Measurements from ENCODE around the gene ARHGAP26. TPM values are rescaled to one million over a fixed set of nuclear protein-coding genes. Genes with fewer than 3 reads are reported as not detected.

The ARHGAP26 gene
- total and polyA plus RNA-seq, 2 donors (not counting 3 experiments of a cell fraction or from before 2014, with no cell fraction given): 3.1 to 16.2 TPM

- Histone ChIP-seq H3K4me2 (ENCODE audit: insufficient read depth, low read length) (no peak overlapping the region), H3K27me3 (ENCODE audit: control insufficient read depth in 2 of 2, insufficient read depth in 2 of 2, low read length in 2 of 2) (no peaks in the 10 kb centered on the region), H3K4me3 (replicated peaks in 1 of 3; ENCODE audit: insufficient read depth in 1 of 3, low read depth in 1 of 3, low read length in 3 of 3) (no peak overlapping the region), H3K36me3 (ENCODE audit: control insufficient read depth in 2 of 2, extremely low read depth in 1 of 2, insufficient read depth in 2 of 2, low read length in 2 of 2) (no peaks in the 10 kb centered on the region), H2AFZ (ENCODE audit: low read depth, low read length) (no peak overlapping the region), H3K9ac (replicated peaks; ENCODE audit: extremely low read depth, insufficient read depth, low read length) (no peak overlapping the region), H4K20me1 (replicated peaks; ENCODE audit: control insufficient read depth, extremely low read depth, insufficient read depth, low read length) (no peaks in the 10 kb centered on the region), H3K4me1 (ENCODE audit: control insufficient read depth, extremely low read depth, insufficient read depth, low read length) (peaks cover 18% of the 10 kb centered on the region), H3K27ac (ENCODE audit: insufficient read depth, low read depth, low read length) (no peak overlapping the region), H3K9me1 (replicated peaks; ENCODE audit: control insufficient read depth, extremely low read depth, insufficient read depth, low read length) (no peaks in the 10 kb centered on the region), H3K9me3 (replicated peaks; ENCODE audit: control insufficient read depth, insufficient read depth, low read length) (no peaks in the 10 kb centered on the region), H3K79me2 (ENCODE audit: control insufficient read depth, insufficient read depth, low read length) (no peaks in the 10 kb centered on the region)
- intact Hi-C loops (cut with micrococcal nuclease) (no loop called here), dilution Hi-C loops (cut with MboI; ENCODE audit: extremely low pct_ligation_motif_present, low sequenced_read_pairs) (loop anchor here (25.0 kb wide), 1 partner anchor 174 kb away; no protein-coding TSS in a partner anchor)
- no peak for TF ChIP-seq JUN (IDR thresholded peaks at IDR 0.05; ENCODE audit: borderline replicate concordance, insufficient read depth, insufficient read length, low read depth)
- TF ChIP-seq MAX (IDR thresholded peaks at IDR 0.05; ENCODE audit: insufficient read depth, insufficient read length): no peak
- no peak for TF ChIP-seq FOS (IDR thresholded peaks at IDR 0.05; ENCODE audit: borderline replicate concordance, insufficient read depth, low read length)
- no peak for TF ChIP-seq POLR2A (IDR thresholded peaks at IDR 0.05; ENCODE audit: low read depth, low read length)
- no peak for TF ChIP-seq EZH2 (IDR thresholded peaks at IDR 0.05; ENCODE audit: borderline replicate concordance, low read depth, low read length, severe bottlenecking)
- no peak for TF ChIP-seq POLR2AphosphoS5 (IDR thresholded peaks at IDR 0.05; ENCODE audit: insufficient read depth, low read depth, low read length)
- no peak for TF ChIP-seq GATA2 (IDR thresholded peaks at IDR 0.05; ENCODE audit: insufficient read depth, insufficient read length, low read depth, low read length)
- no peak for TF ChIP-seq CTCF (IDR thresholded peaks at IDR 0.05; ENCODE audit: extremely low read depth in 1 of 2, insufficient read depth in 1 of 2, low read depth in 1 of 2, low read length in 2 of 2)
- no peak for TF ChIP-seq MYC (IDR thresholded peaks at IDR 0.05; ENCODE audit: low read depth, low read length)
- no TSS peak for BruUV-seq (replicated peaks)
- no peak for DNase-seq (ENCODE audit: low read depth, low spot score)
- ChIA-PET CTCF (interaction anchor here (0.6 to 21.9 kb wide), 3 partner anchors 159 to 231 kb away, joined by 6 to 1173 read pairs (median 67); no protein-coding TSS in a partner anchor), POLR2A (no interaction called here)
- no peak for FAIRE-seq
Measured at GRCh38 chr5:142886211-142886610, 116.0 kb downstream of the ARHGAP26 start.
